GM12864 (cell line): ENCODE measurements around the gene TIMM8A.

Experiments
- DNase-seq: peaks from one replicate; pipeline ENCODE4 v3.0.0-alpha.2; 2011; ENCODE audit warnings: low read depth
- H3K4me3 ChIP-seq: 2 replicates; pipeline ENCODE4 v1.5.1; 2011; ENCODE audit warnings: mild to moderate bottlenecking, low read depth, low read length, control low read depth
- TF ChIP-seq, protein P1 (sequence below): IDR thresholded peaks from 2 replicates; pipeline ENCODE4 v1.5.1; 2011; ENCODE audit warnings: low read depth, mild to moderate bottlenecking, moderate library complexity, low read length, control low read depth, inconsistent platforms; ENCODE audit errors: missing control alignments

Gene TIMM8A

DNA sequence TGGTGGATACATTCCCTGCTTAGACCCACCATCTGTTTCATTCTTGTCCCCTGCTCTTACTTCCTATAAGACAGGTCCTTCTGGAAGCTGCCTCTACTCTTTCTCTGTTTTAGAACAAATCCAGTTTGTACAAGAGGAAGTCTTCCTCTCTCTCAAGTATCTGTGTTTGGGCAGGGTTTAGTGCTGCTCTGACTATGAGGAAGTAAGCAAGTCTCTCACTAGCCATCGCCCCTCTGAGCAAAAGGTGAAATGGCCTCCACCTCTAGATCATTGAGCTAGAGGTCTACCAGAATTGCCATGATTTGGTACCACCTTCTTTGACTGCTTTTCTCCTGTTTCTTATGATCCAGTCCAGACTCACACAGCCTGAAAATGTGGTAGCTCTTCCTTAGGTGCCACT lies 29.0 kb upstream of the TIMM8A start:
- DNase-seq, result no peak
- TF ChIP-seq, protein P1, sequence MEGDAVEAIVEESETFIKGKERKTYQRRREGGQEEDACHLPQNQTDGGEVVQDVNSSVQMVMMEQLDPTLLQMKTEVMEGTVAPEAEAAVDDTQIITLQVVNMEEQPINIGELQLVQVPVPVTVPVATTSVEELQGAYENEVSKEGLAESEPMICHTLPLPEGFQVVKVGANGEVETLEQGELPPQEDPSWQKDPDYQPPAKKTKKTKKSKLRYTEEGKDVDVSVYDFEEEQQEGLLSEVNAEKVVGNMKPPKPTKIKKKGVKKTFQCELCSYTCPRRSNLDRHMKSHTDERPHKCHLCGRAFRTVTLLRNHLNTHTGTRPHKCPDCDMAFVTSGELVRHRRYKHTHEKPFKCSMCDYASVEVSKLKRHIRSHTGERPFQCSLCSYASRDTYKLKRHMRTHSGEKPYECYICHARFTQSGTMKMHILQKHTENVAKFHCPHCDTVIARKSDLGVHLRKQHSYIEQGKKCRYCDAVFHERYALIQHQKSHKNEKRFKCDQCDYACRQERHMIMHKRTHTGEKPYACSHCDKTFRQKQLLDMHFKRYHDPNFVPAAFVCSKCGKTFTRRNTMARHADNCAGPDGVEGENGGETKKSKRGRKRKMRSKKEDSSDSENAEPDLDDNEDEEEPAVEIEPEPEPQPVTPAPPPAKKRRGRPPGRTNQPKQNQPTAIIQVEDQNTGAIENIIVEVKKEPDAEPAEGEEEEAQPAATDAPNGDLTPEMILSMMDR, result no peak
- no peak overlapping the region for H3K4me3 ChIP-seq

DNA sequence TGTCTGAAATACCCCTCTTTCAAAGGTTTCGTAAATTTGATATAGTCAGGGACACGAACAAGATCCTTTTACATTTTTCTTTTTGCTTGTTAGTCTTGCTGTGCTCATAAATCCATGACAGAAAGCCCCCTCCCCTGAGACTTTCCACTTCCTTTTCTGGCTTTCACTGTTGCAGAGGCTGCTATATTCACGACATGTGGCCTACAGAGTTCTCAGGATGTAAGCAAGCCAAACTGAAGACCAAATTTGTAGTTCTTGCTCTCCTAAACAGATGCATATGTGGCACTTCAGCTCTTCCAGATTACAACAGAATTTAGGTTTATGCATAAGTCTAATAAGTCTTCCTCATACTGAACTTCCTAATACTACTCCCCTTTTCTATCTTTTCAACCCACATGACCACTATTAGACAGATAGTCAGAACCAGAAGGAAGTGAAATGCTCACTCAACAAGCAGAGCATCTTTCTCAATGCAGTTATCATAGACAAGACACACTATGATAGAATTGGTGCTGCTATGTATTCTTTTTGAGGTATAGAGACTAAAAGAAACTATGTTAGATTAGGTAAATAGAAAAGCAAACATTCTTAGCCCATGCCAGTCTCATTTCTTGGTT lies 22.5 kb upstream of the TIMM8A start:
- no peak overlapping the region for H3K4me3 ChIP-seq
- no peak for DNase-seq
- TF ChIP-seq, protein P1, result no peak

DNA sequence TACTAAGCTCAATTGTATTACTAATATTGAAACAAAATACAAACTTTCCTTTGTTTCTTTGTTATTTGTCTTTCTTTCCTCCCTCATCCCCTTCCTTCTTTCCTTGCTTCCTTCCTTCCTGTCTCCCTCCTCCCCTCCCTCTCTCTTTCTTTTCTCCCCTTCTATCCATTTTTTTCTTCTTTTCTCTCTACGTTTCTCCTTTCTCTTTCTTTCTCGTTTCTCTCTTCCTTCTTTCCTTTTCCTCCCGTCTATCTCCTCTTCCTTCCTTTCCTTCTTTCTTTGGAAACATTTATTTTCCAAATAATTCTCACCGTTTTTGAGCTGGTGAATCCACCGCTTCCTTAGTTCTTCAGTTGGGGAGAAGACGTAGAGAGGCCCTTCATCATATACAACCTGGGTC lies 21.1 kb upstream of the TIMM8A start:
- no peak overlapping the region for H3K4me3 ChIP-seq
- no peak for DNase-seq
- TF ChIP-seq, protein P1, result no peak

DNA sequence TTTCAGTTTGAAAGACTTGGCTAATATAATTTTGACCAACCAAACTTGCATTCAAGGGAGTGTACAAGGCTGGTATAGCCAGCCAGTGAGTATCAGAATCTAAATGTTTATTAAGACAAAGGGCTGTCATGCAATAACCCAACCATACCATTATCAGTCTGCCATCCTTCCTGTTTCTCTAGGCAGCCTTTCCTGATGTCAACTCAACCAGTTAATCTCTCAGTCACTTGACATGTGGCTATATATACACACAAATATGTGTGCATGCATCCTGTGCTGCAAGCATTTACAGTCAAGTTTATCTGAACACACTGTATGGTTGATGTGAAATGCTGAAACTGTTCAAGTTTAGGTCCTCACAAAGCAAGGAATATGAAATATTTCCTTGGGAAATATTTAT lies 20.3 kb upstream of the TIMM8A start:
- no peak overlapping the region for H3K4me3 ChIP-seq
- no peak for DNase-seq
- TF ChIP-seq, protein P1, result no peak

DNA sequence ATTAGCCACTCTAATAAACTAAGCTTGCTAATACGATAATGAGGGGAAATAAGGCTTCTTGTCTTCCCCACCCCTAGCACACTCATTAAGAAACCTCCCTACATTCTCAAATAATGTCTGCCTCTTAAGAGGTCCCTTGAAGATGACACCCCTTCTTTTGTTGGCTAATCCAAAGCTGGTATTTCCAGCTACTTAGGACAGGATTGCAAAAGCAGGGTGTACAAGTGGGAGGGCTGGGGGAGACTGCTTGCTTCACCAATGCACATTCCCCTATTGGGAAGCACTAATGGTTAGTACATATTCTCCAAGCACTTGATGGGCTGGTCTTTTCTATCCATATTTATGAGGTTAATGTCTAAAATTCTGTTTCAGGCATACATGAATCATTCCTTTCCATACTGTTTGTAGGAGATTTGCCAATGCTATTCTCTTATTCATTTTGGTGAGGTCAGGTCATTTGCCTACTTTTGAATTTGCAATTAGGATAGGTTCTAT lies 16.8 kb upstream of the TIMM8A start:
- no peak overlapping the region for H3K4me3 ChIP-seq
- TF ChIP-seq, protein P1, result no peak
- DNase-seq, result no peak

DNA sequence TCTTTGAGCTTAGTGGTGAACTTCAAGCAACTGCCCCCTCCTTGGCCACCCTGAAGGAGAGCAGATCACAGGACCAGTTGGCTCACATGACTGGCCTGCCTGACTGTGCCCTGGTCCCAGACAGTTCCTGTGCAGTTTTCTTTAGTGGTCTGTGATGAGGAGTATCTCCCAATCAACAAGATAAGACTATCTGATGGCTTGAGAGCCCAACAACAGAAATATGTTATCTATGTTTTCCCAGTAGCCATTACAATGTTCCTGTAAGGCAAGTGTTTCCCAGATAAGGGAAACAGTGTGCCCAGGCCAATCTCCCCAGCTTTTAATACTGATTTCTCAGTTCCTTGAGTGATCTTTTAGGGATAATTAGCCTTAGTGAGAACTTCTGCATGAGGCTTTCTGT lies 14.2 kb upstream of the TIMM8A start:
- H3K4me3 ChIP-seq, result no peak overlapping the region
- no peak for DNase-seq
- TF ChIP-seq, protein P1, result no peak

DNA sequence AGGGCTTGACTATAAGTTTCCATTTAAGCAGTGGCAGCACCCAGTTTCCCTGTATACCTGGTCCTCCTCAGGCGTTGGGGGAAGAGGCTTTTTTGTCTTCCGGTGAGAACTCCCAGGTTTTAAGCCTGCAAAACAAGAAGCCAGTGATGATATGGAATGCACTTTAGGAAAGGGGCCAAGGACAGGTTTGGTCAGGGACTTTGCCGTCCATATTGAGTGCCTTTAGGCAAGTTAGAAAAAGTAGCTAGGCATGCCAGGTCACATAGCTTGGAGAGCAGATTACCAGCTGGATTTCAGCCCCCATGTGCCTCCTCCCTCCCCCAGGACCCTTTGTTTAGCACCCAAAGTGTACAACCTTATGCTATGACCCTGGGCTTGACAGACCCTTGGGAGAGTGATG lies 13.6 kb upstream of the TIMM8A start:
- H3K4me3 ChIP-seq, result no peak overlapping the region
- TF ChIP-seq, protein P1, result no peak
- no peak for DNase-seq
